ENCODE results near the gene GCM1.

GCM1 gene

GRCh38 chr6:53154071-53154470 is 5.4 kb upstream of the GCM1 start:
- DNase-seq (ENCODE audit: extremely low read depth in 1 of 2, low read depth in 1 of 2): no peak

- no peak for DNase-seq (ENCODE audit: extremely low read depth in 1 of 2, low read depth in 1 of 2)
Measured at GRCh38 chr6:53152576-53152975, 3.9 kb upstream of the GCM1 start.

DNA sequence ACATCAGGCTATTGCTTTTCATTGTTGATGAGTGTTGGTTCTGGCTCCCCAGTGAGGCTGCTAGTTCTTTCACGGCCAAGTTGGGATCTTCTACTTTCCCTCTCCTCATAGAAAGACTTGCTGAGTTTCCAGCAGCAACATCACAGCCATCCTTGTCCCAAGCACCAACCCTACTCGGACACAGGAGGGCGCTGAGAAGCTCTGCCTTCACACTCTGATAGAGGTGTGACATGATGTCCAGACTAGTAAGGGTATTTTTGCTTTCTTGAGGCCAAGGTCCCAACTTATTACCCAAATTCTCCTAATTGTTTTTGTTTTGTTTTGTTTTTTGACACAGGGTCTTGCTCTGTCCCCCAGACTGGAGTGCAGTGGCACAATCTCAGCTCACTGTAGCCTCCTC is 3.0 kb upstream of the GCM1 start:
- no peak for DNase-seq (ENCODE audit: extremely low read depth in 1 of 2, low read depth in 1 of 2)

DNA sequence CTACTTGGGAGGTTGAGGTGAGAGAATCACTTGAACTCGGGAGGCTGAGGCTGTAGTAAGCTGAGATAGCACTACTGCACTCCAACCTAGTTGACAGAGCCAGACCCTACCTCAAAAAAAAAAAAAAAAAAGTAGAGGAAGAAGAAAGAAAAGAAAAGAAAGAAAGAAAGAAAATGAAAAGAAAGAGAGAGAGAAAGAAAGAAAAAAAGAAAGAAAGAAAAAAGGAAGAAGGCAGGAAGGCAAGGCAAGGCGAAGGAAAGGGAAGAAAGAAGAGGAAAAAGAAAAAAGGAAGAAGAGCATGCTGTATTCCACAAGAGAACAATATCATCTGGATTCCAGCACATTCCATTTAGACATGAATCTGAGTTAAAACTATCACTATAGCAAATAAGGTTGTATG is 3.8 kb downstream of the GCM1 start:
- no peak for DNase-seq (ENCODE audit: extremely low read depth in 1 of 2, low read depth in 1 of 2)

- no peak for DNase-seq (ENCODE audit: extremely low read depth in 1 of 2, low read depth in 1 of 2)
Measured at GRCh38 chr6:53143710-53144109, 4.9 kb downstream of the GCM1 start.

DNA sequence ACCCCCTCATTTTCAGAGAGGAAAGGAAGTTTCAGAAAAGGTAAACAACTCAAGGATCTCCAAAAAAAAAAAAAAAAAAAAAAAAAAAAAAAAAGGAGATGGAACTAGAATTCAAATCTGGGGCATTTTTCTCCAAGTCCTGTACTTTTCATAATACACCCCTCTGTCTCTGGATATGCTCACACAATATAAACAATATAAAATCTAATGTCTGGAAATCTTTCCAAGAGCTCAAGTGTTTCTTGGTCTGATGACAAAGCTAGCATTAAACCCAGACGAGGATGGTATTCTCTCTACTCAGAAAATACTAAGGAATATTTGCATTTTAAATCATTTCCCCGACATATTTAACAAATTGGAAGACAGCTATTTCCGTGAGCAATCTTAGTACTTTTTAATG is 5.8 kb downstream of the GCM1 start:
- no peak for DNase-seq (ENCODE audit: extremely low read depth in 1 of 2, low read depth in 1 of 2)

DNA sequence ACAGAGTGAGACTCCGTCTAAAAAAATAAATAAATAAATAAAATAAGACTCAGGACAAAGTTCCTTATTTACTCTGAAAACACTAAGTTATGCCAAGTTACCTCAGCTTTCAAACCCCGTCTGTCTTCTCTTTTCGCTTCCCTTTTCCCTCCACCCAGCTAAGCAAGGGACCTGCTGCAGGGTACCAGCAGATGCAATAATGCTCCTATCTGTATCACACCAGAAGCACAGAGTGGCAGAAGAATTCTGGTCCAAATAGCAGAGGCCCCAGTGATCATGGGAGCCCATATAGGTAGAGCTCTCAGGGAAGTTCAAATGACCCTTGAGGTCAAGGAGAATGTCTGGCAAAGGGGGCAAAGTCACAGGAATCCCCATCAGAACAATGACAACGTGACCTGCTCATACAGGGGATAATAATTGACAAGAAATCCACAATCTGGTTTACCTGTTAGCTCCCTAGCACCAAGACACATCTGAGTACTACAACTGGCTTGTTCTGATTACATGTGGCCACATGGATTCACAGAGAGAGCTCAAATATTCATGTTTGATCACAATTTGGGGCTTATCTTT is 8.7 kb downstream of the GCM1 start:
- DNase-seq (ENCODE audit: extremely low read depth in 1 of 2, low read depth in 1 of 2): no peak

GRCh38 chr6:53136000-53136609 is 12.5 kb downstream of the GCM1 start:
- DNase-seq (ENCODE audit: extremely low read depth in 1 of 2, low read depth in 1 of 2): no peak

DNA sequence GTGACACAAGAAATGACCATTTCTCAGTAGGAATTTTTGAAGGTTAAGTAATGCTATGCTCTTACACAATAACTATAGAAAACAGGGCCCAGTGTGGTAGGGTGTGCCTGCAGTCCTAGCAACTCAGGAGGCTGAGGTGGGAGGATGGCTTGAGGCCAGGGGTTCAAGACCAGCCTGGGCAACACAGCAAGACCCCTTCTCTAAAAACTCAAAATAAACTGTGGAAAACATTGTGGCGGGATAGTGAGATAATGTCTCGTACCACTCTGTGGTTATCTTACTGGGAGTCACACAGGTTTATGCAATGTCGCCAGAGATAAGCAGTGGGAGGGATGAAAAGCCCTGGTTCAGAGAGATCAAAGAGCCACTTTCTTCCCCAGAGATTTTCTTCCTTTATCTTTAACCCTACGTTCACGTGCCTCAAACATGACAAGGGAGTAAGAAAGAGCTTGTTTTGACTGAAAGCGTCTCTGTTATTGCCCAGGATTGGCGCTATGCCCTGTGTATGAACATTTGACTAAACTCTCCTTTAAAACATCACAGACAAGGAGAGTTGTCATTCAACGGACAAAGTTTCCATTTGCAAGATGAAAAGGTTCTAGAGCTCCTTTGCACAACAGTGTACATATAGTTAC is 13.9 kb downstream of the GCM1 start:
- no peak for DNase-seq (ENCODE audit: extremely low read depth in 1 of 2, low read depth in 1 of 2)

- no peak for DNase-seq (ENCODE audit: extremely low read depth in 1 of 2, low read depth in 1 of 2)
Measured at GRCh38 chr6:53133961-53134360, 14.7 kb downstream of the GCM1 start.

- no peak for DNase-seq (ENCODE audit: extremely low read depth in 1 of 2, low read depth in 1 of 2)
Measured at GRCh38 chr6:53130569-53131290, 17.9 kb downstream of the GCM1 start.

DNA sequence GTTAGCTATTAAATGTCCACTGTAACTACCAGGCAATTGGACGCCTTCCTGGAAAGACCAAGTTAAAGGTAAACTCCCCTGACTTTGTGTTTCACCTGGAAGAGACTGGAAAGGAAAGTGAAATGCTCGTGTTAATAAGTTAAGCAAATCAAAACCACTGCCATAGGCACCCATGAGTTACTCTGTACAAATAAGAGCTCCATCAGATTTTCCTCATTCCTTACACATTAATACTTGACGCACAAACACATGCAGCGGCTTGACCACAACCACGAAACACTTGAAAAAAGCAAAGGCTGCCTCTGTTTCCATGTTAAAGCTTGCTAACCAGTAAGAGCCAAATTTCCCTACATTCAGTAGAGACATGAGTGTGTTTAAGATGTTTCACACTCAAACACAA is 19.8 kb downstream of the GCM1 start:
- DNase-seq (ENCODE audit: extremely low read depth in 1 of 2, low read depth in 1 of 2): no peak

- DNase-seq (ENCODE audit: extremely low read depth in 1 of 2, low read depth in 1 of 2): no peak
Measured at GRCh38 chr6:53125276-53125675, 23.4 kb downstream of the GCM1 start.

DNA sequence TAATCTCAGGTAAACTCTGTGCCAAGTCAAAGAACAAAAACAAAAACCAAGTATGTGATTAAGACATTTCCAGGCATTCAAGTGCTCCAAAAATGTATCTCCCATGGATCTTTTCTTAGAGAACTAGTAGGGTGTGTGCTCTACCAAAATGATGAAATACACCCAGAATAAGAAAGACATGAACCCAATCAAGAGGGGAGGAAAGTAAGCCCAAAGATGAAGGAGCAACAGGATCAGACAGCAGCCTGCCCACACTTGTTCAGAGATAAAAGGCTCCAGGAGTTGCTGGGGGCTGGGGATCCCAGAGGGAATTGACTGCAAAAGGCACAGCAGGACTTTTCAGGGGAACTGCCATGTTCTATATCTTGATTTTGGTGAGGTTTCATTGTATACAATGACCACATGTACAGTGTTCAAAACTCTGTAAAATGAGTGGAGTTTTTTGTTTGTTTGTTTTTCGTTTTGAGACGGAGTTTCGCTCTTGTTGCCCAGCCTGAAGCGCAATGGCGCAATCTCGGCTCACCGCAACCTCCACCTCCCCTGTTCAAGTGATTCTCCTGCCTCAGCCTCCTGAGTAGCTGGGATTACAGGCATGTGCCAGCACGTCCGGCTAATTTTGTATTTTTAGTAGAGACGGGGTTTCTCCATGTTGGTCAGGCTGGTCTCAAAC is 24.4 kb downstream of the GCM1 start:
- no peak for DNase-seq (ENCODE audit: extremely low read depth in 1 of 2, low read depth in 1 of 2)

GRCh38 chr6:53119772-53120409 is 28.8 kb downstream of the GCM1 start:
- DNase-seq (ENCODE audit: extremely low read depth in 1 of 2, low read depth in 1 of 2): no peak

- DNase-seq (ENCODE audit: extremely low read depth in 1 of 2, low read depth in 1 of 2): no peak
Measured at GRCh38 chr6:53119349-53119748, 29.3 kb downstream of the GCM1 start.

DNA sequence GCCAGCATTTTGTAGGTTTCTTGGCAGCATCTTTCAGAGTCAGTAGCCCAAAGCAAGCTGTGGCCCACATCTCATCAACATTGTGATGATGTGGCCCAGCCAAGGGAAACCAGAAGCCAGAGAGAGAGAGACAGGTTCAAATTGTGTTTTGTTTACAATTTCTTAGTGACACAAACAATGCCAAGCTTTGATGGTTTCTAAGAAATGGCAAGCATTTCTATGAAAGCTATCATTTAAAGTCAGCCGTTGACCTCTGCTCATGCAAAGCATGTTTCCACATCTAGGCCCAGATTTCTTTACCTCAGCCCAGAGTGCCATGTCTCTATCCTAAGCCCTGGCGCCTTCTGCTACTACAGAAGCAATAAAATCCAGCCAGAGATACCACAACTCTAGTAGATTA is 32.9 kb downstream of the GCM1 start:
- no peak for DNase-seq (ENCODE audit: extremely low read depth in 1 of 2, low read depth in 1 of 2)

DNA sequence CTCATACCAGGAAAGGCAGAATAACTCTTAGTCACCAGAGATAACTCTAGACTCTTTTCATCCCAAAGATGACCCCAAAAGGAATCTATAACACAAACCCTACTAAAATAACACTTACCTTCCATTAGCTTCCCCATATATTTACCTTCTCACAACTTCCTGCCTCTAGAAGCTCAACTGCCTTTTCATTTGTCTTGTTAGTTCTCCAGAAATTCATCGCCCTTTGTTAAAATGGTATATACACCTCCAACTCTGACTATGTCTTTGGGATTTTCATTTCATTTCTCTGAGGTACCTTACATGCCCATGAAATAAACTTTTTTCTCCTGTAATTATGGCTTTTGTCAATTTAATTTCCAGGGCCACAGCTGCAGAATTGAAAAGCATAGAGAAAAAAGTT is 33.5 kb downstream of the GCM1 start:
- DNase-seq (ENCODE audit: extremely low read depth in 1 of 2, low read depth in 1 of 2): no peak

GRCh38 chr6:53113742-53114141 is 34.9 kb downstream of the GCM1 start:
- no peak for DNase-seq (ENCODE audit: extremely low read depth in 1 of 2, low read depth in 1 of 2)

DNA sequence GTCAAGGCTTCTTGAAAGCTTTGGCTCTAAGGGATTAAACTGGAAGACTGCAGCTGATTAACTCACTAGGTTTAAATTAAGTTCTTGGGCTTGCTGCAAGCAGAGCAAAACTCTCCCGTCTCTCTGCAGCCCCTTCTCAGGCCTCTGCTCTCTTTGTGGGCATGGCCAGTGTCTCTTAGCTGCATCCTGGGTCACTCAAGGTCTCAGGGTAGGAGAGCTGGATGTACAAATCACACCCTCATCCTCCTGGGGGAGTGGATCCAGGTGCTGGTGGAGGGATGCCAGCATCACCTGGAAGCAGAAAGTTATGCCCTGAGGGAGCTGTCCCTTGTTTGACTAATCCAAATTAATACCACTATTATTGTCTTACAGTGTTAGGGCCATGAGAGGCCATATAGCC is 35.8 kb downstream of the GCM1 start:
- DNase-seq (ENCODE audit: extremely low read depth in 1 of 2, low read depth in 1 of 2): no peak

GRCh38 chr6:53112404-53112803 is 36.2 kb downstream of the GCM1 start:
- DNase-seq (ENCODE audit: extremely low read depth in 1 of 2, low read depth in 1 of 2): no peak
